Aorta (tissue), 5 donors: Measurements from ENCODE around the gene LIN7A. TPM values are rescaled to one million over a fixed set of nuclear protein-coding genes. Genes with fewer than 3 reads are reported as not detected.

Source experiments
- ATAC-seq: fragments of 200-7000 bp; cut with Tn5 transposase; one replicate; pipeline ENCODE4 v1.9.1; 2022; ENCODE audit warnings: moderate library complexity; ENCODE audit not compliant: low FRiP score
- DNase-seq, 2 donors: peaks; one replicate each; pipeline ENCODE4 v3.0.0-alpha.2; 2020
- H3K27ac ChIP-seq, 2 donors: one replicate each; pipeline ENCODE4 v1.5.1; 2013; ENCODE audit warnings: low read length in 2 of 2, mild to moderate bottlenecking in 2 of 2, moderate library complexity in 2 of 2, control low read depth in 1 of 2, inconsistent platforms in 1 of 2, low read depth in 1 of 2
- H3K27me3 ChIP-seq, 2 donors: one replicate each; pipeline ENCODE4 v1.6.1; 2013; ENCODE audit warnings: control low read depth in 1 of 2, low read length in 1 of 2, mild to moderate bottlenecking in 1 of 2, moderate library complexity in 1 of 2; ENCODE audit not compliant: insufficient read depth in 2 of 2, control insufficient read depth in 1 of 2
- H3K36me3 ChIP-seq, 2 donors: one replicate each; pipeline ENCODE4 v1.6.1; 2013; ENCODE audit warnings: control low read depth in 1 of 2, low read length in 1 of 2, mild to moderate bottlenecking in 1 of 2; ENCODE audit not compliant: insufficient read depth in 2 of 2, control insufficient read depth in 1 of 2
- H3K4me1 ChIP-seq, 2 donors: one replicate each; pipeline ENCODE4 v1.6.1; 2013; ENCODE audit warnings: low read length in 2 of 2, control low read depth in 1 of 2, mild to moderate bottlenecking in 1 of 2, moderate library complexity in 1 of 2; ENCODE audit not compliant: insufficient read depth in 2 of 2, control insufficient read depth in 1 of 2
- H3K4me3 ChIP-seq, 2 donors: one replicate each; pipeline ENCODE4 v1.5.1; 2013; ENCODE audit warnings: low read length in 2 of 2, control low read depth in 1 of 2, mild to moderate bottlenecking in 1 of 2
- H3K9me3 ChIP-seq: one replicate; pipeline ENCODE4 v1.6.1; 2013; ENCODE audit warnings: mild to moderate bottlenecking, low read length; ENCODE audit not compliant: control insufficient read depth
- WGBS, 2 donors: extraction: QIAGEN DNeasy Blood & Tissue Kit; methylation state at CpG; one replicate each; pipeline ENCODE4 v1.1.7; 2013; 5-methylcytosine and 5-hydroxymethylcytosine counted together
- intact Hi-C, 2 donors: fragments of 100-400 bp; cut with DNase I; formaldehyde crosslinking; loops; one replicate each; pipeline versions ENCODE4 v1.14.2 to v1.15.0; 2022
- polyA plus RNA-seq, 2 donors: library from polyadenylated mRNA; stranded (reverse); fragments of 200-250 nt; gene quantifications; one replicate each; pipeline ENCODE4 v1.2.3, GENCODE V29; 2013
- total RNA-seq, 2 donors: library from RNA; stranded (reverse); fragmentation: NEBNext Ultra II Directional; extraction: Animal tissue kit (Norgen Biotek cat#: 25700); gene quantifications; one replicate each; pipeline ENCODE4 v1.2.1, GENCODE V29; 2021
- donor health status: healthy with polysubstance abuse.
- donor health status: Bipolar disorder and iron deficiency.
- donor health status: DM: no; HTN: no; CAD: no.
- donor health status: DM: no; HTN: no; CAD: no.
- donor health status: DM: yes; HTN: yes; CAD: no.

LIN7A gene
- total and polyA plus RNA-seq, 4 donors, result 0.08 to 5.8 (median 3.5) TPM

- Histone ChIP-seq H3K27me3 (no peaks in the 10 kb centered on the region), H3K4me3 (no peak overlapping the region), H3K4me1 (peaks cover 0 to 4% of the 10 kb centered on the region in 2 donors), H3K36me3 (no peaks in the 10 kb centered on the region), H3K27ac (peak overlapping the region in 1 of 2 donors; percentile 43), H3K9me3 (no peaks in the 10 kb centered on the region)
- ATAC-seq, result peak; percentile 28
- intact Hi-C loops, result no loop called here
- 63% methylated on average over 4 of the region's 4 CpGs for WGBS, 2 donors
- no peak for DNase-seq
Observed at GRCh38 chr12:80777587-80777986, 160.1 kb downstream of the LIN7A start.

GRCh38 chr12:80776706-80777105 lies 161.0 kb downstream of the LIN7A start:
- peak overlapping the region in 1 of 2 donors; percentile 19 for H3K27ac ChIP-seq
- no peak for ATAC-seq

DNA sequence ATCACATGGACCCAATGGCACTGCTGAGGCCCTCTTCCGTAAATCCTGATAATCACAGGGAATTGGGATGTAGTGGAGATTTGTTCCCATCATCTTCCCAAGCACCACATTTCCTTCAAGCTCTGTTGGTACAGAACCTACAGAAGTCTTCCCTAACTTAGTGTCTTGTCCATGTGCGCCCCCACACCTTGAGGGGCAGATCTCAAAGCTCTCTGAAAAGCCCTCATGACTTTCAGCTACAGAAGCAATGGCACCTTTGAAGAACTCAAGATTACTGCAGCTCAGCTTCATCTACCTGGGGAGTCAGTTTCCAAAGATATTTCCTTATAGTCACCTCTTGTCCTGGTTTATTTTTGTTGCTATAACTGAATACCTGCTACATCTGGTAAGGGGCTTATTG lies 166.8 kb downstream of the LIN7A start:
- Histone ChIP-seq H3K4me1 (no peaks in the 10 kb centered on the region), H3K9me3 (no peaks in the 10 kb centered on the region), H3K4me3 (no peak overlapping the region), H3K27me3 (no peaks in the 10 kb centered on the region), H3K27ac (no peak overlapping the region), H3K36me3 (no peaks in the 10 kb centered on the region)
- ATAC-seq (no peak), DNase-seq (no peak)
- intact Hi-C loops, result no loop called here
- WGBS, 2 donors, result 96 to 99% methylated on average over 2 of the region's 2 CpGs

More at GRCh38 chr12:80776706-80777105, 161.0 kb downstream of the LIN7A start:
- intact Hi-C loops, result no loop called here
- 97 to 98% methylated on average over 2 of the region's 2 CpGs for WGBS, 2 donors
- H3K27me3 ChIP-seq, result no peaks in the 10 kb centered on the region
- H3K36me3 ChIP-seq, result no peaks in the 10 kb centered on the region
- H3K9me3 ChIP-seq, result no peaks in the 10 kb centered on the region
- H3K4me1 ChIP-seq, result peaks cover 0 to 4% of the 10 kb centered on the region in 2 donors
- H3K4me3 ChIP-seq, result no peak overlapping the region
- DNase-seq, result no peak

- H3K4me3 ChIP-seq, result no peak overlapping the region
- H3K9me3 ChIP-seq, result no peaks in the 10 kb centered on the region
- H3K27me3 ChIP-seq, result no peaks in the 10 kb centered on the region
- H3K27ac ChIP-seq, result no peak overlapping the region
- DNase-seq (no peak), ATAC-seq (peak; percentile 38)
- H3K4me1 ChIP-seq, result no peaks in the 10 kb centered on the region
- H3K36me3 ChIP-seq, result no peaks in the 10 kb centered on the region
- intact Hi-C loops, result no loop called here
- 59 to 70% methylated on average over 1 of the region's 1 CpG for WGBS, 2 donors
Observed at GRCh38 chr12:80769553-80770140, 168.1 kb downstream of the LIN7A start.

GRCh38 chr12:80766897-80767296 lies 170.8 kb downstream of the LIN7A start:
- no peak for ATAC-seq
- 75 to 76% methylated on average over 2 of the region's 2 CpGs for WGBS, 2 donors
- Histone ChIP-seq H3K4me1 (no peaks in the 10 kb centered on the region), H3K4me3 (no peak overlapping the region), H3K9me3 (no peaks in the 10 kb centered on the region), H3K36me3 (no peaks in the 10 kb centered on the region), H3K27ac (no peak overlapping the region), H3K27me3 (no peaks in the 10 kb centered on the region)
- intact Hi-C loops, result no loop called here
- DNase-seq, result no peak

DNA sequence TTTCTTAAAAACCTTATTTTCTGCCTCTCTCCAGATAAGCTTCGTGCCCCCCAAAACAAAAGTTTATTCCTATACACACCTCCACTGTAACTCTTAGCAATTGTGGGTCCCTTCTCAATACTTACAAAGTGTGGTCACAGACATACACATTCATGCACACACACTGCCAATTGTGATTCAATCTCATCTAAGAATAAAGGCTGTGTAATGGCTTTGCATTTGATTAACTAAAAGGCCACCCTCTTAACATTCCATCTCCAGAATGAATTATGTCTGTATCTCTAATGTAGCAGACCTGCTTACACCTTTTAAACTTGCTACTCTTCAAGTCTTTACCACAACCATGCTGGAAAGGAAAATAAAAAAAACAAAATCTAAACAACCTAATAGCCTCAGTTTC lies 171.5 kb downstream of the LIN7A start:
- intact Hi-C loops, result no loop called here
- H3K27ac ChIP-seq, result no peak overlapping the region
- WGBS, 2 donors, result 91 to 94% methylated on average over 1 of the region's 1 CpG
- no peak overlapping the region for H3K4me3 ChIP-seq
- H3K36me3 ChIP-seq, result no peaks in the 10 kb centered on the region
- DNase-seq (no peak), ATAC-seq (no peak)
- no peaks in the 10 kb centered on the region for H3K4me1 ChIP-seq
- H3K9me3 ChIP-seq, result no peaks in the 10 kb centered on the region
- H3K27me3 ChIP-seq, result no peaks in the 10 kb centered on the region

- intact Hi-C loops, result loop anchor here (5.0 kb wide), 2 partner anchors 292 to 352 kb away; no protein-coding TSS in a partner anchor
- Histone ChIP-seq H3K4me3 (no peak overlapping the region), H3K27me3 (no peaks in the 10 kb centered on the region), H3K27ac (no peak overlapping the region), H3K36me3 (no peaks in the 10 kb centered on the region), H3K4me1 (no peaks in the 10 kb centered on the region), H3K9me3 (no peaks in the 10 kb centered on the region)
- no peak for ATAC-seq
- 1 to 2% methylated on average over 4 of the region's 4 CpGs for WGBS, 2 donors
- no peak for DNase-seq
Observed at GRCh38 chr12:80763874-80764273, 173.9 kb downstream of the LIN7A start.

GRCh38 chr12:80761838-80762237 lies 175.9 kb downstream of the LIN7A start:
- H3K4me3 ChIP-seq, result no peak overlapping the region
- WGBS, 2 donors, result 83 to 85% methylated on average over 5 of the region's 5 CpGs
- H3K9me3 ChIP-seq, result no peaks in the 10 kb centered on the region
- no peak overlapping the region for H3K27ac ChIP-seq
- ATAC-seq, result no peak
- H3K36me3 ChIP-seq, result no peaks in the 10 kb centered on the region
- no peaks in the 10 kb centered on the region for H3K27me3 ChIP-seq
- no peaks in the 10 kb centered on the region for H3K4me1 ChIP-seq
- intact Hi-C loops, result loop anchor here (5.0 kb wide), 2 partner anchors 290 to 350 kb away; no protein-coding TSS in a partner anchor
- no peak for DNase-seq

DNA sequence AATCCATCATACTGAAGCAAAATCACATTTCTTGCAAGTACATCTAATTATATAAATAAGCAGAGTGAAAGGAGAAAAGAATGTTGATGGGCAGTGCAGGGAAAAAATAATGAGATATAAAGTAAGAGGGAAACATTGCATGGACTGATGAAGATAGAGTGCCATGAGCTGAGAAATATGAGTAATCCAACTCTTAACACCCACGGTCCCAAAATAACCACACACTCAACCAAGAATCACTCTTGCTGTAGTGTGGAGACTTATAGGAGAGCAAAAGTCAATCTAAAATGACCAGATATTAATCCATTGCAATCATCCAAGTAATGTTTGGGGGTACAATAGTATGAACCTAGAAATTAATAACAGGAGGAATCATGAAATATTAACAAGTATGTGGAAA lies 180.9 kb downstream of the LIN7A start:
- ATAC-seq (no peak), DNase-seq (no peak)
- Histone ChIP-seq H3K27ac (no peak overlapping the region), H3K27me3 (no peaks in the 10 kb centered on the region), H3K4me1 (no peaks in the 10 kb centered on the region), H3K36me3 (no peaks in the 10 kb centered on the region), H3K4me3 (no peak overlapping the region), H3K9me3 (no peaks in the 10 kb centered on the region)
- WGBS, 2 donors, result 29 to 30% methylated on average over 1 of the region's 1 CpG
- intact Hi-C loops, result no loop called here
